GM04504 (cell line): ENCODE data around the gene PSPN.
"Not testable (repeated sequence)": the region's sequence is repeated elsewhere in the genome, so short reads cannot be mapped to it uniquely, and the experiment has no call there.

Source experiments
- DNase-seq: peaks from one replicate; pipeline ENCODE4 v3.0.0-alpha.2; 2012; ENCODE audit warnings: low read depth

PSPN gene

DNA sequence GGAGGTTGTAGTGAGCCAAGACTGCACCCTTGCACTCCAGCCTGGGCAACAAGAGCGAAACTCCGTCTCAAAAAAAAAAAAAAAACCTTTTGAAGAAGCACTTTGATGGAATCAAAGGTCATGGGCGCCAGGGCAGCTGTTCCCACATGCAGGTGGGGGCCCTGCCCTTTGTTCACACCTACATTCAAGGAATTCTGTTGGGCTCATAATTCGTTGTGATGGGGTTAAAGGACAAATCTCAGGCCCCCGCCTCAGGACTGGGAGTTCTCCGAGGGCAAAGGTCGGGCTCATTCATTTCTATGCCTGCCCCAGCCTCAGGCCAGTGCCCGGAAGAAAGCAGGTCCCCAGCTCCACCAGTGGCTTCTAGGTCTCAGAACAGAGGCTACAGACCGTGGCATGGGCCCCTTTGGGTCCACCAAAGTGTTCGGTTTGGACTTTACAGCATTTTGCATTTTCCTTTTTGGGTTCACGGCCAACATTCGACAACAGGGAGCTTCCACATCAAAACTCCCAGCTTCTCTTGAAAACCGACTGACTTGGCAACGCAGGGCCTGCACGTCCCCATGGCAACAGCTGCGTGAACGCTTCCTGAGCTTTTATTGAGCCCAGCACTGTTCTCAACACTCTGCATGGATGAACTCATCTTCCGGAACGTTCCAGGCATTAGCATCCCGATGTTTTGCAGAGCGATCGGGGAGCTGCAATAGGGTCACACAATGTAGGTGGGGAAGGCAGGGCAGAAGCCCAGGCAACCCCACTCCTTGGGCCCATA, 27.3 kb upstream of the PSPN start:
- DNase-seq = no peak

DNA sequence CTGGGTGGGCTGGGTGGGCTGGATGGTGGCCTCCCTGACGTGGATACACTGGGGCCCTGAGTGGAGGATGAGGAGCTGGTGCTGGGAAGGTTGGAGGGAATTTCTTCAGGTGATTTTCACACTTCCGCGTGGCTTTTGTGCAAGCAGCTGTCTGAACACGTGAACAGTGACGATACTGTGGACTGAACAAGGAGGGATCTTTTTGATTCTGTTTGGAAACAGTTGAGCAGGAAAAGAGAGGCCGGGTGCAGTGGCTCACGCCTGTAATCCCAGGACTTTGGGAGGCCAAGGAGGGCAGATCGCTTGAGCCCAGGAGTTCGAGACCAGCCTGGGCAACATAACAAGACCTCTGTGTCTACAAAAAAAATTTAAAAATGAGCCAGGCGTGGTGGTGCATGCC, 26.3 kb upstream of the PSPN start:
- no peak for DNase-seq

DNA sequence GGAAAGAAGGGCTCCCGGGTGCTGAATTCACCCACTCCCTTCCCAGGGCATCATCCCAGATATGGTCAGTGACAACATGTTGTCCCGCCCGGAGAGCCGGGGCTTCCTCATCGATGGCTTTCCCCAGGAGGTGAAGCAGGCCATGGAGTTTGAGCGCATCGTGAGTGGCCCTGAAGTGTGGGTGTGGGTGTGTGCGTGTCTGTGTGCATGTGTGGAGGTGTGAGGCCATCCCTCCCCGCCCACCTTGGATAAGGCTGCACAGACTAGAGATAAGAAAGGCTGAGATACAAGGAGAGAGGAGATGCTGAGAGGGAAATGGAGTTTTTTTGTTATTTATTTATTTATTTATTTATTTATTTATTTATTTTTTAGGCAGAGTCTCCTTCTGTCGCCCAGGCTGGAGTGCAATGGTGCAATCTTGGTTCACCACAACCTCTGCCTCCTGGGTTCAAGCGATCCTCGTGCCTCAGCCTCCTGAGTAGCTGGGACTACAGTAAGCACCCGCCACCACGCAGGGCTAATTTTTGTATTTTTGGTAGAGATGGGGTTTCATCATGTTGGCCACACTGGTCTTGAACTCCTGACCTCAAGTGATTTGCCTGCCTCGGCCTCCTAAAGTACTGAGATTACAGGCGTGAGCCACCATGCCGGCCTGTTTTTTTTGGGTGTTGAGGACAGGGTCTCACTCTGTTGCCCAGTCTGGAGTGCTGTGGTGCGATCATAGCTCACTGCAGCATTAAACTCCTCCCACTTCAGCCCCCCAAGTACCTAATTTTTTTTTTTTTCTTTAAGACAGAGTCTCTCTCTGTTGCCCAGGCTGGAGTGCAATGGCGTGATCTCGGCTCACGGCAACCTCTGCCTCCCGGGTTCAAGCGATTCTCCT, 24.6 kb upstream of the PSPN start:
- not testable (repeated sequence) for DNase-seq

DNA sequence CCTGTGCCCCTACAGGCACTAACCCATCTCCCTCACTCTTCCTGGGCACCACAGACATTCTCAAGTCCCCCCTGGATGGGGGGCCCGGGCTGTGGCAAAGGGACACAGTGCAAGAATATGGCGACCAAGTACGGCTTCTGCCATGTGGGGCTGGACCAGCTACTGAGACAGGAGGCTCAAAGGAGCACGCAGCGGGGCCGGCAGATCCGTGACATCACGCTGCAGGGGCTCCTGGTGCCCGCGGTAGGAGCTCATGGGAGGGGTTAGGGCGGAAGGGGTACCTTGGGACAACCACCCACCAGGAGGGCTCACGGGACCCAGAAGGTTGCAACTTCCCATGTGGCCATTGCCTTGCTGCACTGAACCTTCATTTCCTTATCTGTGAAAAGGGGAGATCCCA, 20.6 kb upstream of the PSPN start:
- DNase-seq = no peak

DNA sequence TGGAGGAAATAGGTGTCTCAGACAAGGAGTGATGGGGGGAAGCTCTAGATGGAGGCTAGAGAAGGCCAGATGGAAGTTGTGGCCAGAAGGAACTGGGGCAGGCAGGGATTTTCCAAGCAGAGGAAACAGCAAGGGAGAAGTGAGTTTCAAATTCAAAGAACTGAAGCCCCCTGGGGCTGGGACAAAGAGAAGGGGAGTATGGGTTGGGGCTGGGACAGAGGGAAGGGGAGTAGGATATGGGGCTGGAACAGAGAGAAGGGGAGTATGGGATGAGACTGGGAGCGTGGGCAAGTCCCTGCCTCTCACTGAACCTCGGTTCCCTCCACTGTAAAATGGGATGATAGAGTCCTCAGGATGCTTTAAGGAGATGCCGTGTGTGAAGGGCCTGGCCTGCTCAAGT, 19.1 kb upstream of the PSPN start:
- no peak for DNase-seq

DNA sequence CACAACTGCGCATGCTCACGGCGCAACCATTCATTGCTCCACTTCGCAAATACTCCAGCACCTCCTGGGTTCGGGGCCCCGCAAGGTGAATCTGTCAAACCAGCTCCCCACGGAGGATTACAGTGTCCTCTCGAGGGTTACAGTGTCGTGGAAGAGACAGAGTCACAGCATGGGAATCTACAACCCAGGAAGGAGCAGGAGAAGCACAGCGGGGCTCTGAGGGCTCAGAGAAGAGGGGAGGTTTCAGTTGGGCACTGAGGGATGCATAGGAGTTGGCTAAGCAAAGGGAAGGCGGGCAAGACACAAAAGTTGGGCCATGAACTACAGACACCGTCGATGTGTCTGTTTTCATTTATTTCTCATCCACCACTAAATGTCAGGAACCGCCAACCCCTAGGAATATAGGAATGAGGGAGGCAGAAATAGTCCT, 18.3 kb upstream of the PSPN start:
- no peak for DNase-seq

DNA sequence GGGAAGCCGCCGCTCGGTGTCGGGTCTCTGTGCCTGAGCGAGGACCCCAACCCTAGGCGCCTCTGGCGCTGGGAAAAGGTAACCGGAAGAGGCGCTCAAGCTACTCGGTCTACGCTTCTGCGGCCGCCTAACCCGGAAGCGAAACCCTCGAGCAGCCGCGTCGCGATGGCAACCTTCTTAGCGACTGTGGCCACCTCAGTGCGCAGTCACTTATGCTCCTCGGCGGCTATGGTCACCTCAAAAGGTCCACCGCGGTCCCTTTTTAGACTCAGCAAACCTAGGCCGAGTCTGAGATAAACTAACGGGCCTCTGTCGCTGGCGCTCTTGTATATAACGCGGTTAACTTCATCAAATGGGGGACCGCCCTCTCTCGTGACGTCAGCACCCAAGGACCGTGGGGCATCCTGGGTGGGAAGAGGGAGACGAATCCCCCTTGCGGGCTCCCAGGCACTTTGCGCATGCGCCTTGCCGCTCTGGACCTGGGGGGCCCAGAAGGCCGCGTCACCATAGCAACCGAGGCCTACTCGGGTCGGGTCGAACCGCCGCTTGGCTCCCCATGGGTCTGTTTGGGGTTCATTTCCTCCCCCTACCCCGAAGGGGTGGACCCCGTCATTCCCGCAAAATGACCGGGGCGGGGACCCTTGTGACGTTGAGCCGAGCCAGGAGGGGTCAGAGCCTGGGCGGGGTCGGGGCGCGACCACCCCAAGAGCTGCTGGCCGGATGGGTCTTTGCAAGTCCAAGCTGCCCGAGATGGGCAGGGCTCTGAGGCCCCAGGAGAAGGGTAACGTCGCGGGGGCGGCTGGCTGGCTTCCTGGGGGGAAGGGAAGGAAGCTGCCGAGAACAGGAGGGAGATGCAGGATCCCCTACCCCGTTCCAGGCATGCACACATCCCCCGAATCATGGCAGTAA, 17.6 kb upstream of the PSPN start, which contains the start of gene GTF2F1:
GTF2F1 (minus strand) TSS at position 91 of the 909 bp plus-strand sequence. CDS start 169 bp downstream, outside the sequence.
- DNase-seq = peak; percentile 87

DNA sequence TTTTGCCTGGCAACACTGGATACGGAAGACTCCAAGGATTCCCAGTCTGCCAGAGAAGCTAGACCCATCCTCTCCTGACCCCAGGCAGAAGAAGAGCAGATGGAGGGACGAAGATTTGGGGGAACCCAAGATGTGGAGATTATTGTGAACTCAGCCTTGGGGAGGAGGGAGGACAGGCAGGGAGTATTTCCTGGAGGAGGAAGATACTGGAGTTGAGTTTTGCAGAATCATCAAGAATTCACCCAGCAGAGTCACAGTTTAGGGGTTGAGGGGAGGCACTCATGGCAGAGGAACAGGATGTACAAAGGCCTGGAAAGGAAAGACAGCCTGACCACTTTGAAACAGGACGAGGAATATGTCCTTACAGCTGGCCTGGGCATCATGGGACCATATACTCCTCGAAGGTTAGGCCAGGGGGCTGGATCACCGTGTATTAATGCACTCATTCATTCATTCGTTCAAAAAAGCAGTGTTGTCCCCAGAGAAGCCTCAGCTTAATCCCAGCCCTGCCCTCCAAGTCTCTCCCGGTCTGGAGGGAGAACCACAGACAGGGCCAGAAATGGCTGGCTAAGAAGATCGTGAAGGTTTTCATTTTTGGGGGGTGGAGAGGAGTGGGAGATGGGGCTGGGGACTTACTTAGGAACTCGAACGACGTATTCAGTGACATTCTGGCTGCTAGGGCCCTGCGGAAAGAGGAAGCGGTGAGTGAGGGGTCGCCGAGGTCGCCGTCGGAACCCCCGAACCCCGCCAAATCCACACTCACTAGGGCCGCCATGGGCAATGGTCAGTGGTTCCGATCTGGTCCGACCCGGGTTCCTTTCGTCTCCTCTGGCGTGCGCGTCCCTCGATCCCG, 16.7 kb upstream of the PSPN start:
- no peak for DNase-seq

DNA sequence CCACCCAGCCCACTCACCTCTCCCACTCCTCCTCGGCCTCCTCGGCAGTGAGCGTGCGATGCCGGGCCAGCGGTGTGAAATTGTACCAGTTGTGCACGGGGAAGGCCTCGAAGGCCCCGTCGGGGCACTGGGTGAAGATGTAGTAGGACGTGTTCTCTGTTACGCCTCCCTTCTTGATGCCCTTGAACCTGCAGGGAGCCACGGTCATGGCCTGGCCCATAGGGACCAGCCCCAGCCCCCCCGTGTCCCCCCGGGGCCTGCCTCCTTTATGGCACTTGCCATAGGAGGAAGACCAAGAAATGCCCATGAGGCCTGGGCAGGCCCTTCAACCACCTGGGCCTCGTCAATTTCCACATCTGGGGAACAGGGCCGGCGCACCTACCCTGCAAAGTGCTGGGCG, 11.6 kb upstream of the PSPN start:
- no peak for DNase-seq

DNA sequence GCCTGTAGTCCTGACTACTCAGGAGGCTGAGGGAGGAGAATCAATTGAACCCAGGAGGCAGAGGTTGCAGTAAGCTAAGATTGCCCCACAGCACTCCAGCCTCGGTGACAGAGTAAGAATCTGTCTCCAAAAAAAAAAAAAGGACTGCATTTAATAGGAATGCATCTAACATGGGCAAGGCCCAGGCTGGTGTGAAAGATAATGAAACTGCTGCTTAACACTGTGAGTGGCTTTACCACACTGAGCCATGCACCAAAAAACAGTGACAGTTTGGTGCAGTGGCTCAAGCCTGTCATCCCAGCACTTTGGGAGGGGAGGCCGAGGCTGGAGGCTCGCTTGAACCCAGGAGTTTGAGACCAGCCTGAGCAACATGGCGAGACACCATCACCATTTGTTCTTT, 8.6 kb upstream of the PSPN start:
- no peak for DNase-seq

DNA sequence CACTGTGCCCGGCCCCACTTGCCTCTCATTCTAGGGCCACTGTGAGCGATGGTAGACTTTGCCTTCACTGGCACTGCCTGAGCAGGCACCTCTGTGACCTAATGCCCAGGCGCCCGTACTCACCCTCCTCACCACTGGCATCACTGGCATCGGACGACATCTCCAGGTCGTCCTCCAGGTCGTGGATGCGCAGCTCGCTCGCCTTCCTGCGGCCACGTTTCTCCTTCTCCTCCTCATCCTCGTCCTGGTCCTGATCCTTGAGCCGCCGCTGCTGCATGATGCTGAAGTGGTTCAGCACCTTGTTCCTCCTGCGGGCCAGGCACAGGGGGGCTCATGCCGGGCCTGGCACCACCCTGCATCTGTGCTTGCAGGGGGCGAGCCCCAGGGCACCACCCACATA, 7.5 kb upstream of the PSPN start:
- no peak for DNase-seq

DNA sequence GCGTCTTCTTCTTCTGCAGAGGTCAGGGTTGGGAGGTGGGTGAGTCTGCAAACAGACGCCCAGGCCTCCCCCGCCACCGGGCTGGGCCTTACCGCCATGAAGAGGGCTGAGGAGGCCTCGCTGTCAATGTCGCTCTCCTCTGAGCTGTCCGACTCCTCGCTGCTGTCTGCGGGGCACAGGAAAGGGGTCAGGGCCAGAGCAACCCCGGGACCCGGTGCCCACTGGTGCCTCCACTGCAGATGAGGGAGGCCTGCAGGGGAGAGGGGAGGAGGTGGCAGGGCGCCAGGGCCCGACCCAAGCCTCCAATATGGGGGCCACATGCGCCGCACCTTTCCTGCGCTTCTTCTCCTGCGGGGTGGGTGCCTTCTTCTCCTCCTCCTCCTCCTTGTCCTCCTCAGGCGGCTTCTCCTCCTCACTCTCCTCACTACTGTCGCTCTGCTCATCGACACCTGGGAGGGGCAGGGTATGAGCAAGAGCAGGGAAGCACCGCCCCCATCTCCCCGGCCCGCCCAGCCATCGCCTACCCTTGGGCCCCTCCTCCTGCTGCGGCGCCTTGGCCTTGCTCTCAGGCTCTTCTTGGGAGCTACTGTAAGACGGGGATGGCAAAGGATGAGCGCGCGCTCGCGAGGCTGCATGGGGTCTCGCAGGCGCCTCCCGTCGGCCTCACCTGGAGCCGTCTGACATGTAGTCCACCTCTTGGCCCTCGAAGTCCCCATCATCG, 5.5 kb upstream of the PSPN start:
- DNase-seq = no peak

DNA sequence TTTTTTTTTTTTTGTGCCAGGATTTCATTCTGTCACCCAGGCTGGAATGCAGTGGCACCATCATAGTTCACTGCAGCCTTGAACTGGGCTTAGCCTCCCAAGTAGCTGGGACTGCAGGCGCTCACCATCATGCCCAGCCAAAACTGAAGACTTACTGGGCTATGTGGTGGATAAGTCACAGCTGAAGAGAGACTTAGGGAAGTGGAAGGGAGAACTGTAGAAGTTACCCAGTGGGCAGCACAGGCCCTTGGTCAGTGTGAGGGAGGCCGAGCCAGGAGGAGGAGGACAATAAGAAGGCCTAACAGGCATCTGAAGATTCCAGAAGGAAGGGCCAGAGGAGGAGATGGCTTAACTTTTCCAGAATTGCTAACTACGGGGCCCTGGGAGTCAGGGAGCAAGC, 4.0 kb upstream of the PSPN start:
- DNase-seq = no peak

DNA sequence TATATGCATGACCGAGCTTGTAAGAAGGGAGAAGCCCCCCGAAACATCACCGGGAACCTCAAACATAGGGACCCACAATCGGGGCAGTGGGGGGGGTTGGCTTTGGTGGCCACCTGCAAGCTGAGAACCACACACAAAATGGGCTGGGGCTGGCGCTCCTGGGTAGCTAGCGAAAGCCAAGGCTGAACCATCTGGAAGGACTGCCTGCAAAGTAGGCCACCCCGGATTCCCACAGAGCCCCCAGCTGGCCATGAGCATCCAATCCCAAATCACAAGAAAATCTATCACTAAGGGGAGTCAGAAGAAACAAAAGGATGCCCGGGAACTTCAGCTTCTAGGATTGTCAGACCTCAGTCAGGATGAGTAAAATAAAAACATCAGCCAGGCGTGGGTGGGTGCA, 2.8 kb upstream of the PSPN start:
- no peak for DNase-seq

DNA sequence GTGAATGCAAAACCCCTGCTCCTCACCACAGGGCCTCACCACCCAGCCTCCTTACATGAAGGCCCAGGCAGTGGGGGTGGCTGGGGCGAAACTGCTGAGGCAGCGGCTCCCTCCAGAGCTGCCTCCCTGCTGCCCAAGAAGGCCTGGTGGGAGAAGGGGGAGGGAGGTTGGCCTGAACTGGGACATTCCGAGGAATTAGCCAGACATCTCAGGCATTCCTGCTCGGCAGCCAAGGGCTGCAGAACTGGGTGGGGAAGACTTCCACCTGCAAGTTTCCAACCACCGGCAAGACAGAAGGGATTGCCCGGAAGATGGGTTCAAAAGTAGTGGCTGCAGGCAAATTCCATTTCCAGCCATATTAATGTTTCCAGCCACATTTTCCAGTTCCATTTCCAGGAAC, 2.3 kb upstream of the PSPN start:
- no peak for DNase-seq

DNA sequence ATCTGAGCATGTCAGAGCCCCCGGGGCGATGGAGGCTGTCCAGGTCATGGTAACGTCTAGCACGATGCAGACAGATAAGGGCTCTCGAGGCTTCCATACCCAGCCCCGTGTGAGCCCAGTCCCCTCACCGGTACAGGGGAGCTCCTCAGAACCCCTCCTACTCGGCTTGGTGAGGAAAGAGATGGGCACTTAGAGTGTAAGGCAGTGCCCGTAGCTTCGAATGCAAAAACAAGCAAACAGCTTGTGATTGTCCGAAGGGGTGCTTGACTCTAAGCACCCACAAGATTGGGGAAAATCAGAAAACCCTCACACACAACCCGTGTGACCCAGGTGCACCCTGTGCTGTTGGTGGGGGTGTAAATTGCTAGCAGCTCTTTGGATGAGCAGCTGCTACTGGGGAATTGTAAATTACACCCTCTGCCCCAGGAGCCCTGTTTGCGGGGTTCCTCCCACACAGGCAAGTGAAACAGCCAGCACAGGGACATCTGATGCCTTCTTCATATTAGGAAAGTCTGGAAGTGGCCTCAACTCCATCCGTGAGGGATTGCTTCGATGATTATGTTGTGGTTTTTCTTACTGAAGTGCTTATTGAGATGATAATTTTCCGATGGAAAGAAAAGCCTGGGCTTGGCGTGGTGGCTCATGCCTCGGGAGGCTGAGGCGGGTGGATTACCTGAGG, 918 bp upstream of the PSPN start:
- no peak for DNase-seq

DNA sequence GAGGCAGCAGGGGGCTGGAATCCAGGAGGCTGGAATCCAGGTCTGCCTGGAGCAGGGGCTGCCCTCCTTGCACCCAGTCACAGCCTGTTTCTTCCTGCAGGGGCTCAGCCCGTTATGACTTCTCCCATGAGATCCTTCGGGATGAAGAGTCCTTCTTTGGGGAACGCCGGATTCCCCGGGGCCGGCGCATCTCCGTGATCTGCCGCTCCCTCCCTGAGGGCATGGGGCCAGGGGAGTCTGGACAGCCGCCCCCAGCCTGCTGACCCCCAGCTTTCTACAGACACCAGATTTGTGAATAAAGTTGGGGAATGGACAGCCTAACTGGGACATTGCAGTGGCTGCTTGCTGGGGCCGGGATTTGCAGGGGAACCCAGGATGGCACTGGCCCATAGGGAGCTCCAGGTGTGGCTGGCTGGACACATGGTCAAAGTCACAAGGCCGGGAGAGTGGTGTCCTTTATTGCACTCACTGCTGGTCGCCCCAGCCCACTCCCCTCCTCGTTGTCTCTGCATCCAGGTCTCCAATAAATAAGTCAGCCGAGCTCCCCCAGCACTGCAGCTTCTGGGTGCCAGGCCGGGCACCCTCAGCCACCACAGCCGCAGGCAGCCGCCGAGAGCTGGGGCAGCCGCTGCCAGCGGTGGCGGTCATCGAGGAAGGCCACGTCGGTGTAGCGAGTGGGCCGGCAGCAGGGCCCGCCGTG, 872 bp downstream of the PSPN start:
- no peak for DNase-seq

DNA sequence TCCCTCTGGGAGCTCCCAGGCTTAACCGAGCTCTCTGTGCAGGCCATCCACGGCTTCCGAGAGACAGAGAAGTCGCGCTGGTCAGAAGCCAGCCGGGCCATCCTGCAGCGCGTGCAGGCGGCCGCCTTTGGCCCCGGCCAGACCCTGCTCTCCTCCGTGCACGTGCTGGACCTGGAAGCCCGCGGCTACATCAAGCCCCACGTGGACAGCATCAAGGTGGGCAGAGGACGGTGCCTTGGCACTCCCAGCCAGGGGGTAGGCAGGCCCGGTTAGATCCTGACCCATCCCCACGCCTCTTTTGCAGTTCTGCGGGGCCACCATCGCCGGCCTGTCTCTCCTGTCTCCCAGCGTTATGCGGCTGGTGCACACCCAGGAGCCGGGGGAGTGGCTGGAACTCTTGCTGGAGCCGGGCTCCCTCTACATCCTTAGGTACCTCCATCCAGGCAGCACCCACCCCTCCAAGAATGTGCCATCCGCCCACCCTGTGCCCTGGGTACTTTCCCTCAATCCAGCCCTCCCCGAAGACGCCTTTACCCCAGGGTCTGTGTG, 1.5 kb downstream of the PSPN start:
- DNase-seq = no peak

DNA sequence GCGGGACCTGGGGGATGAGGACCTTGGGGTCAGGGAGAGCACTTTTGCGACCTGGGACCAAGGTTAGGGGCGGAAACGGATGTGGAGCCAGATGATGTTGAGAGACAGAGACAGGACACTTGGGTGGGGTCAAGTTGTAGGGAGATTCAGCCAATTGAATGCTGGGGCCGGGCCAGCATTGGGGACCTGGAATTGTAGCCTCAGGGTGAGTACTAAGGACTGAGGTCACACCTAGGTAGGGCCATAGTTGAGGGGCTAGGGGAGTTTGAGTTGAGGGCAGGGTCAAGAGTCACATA, 2.0 kb downstream of the PSPN start:
- no peak for DNase-seq
